Brain microvascular endothelial cell (primary cell): Measurements from ENCODE around the gene HMBS.

Experiments
- DNase-seq: peaks from one replicate; pipeline ENCODE4 v3.0.0-alpha.2; 2020
- H3K27ac ChIP-seq: fragments of 250-450 bp; sonication (Bioruptor Pico); 2 replicates; pipeline ENCODE4 v1.5.1; 2020; ENCODE audit warnings: mild to moderate bottlenecking, moderate library complexity
- H3K27me3 ChIP-seq: fragments of 250-450 bp; sonication (Bioruptor Pico); replicated peaks from 2 replicates; pipeline ENCODE4 v1.5.1; 2020; ENCODE audit warnings: mild to moderate bottlenecking
- H3K36me3 ChIP-seq: fragments of 250-450 bp; sonication (Bioruptor Pico); replicated peaks from 2 replicates; pipeline ENCODE4 v1.5.1; 2020; ENCODE audit warnings: mild to moderate bottlenecking
- H3K4me3 ChIP-seq: 2 replicates; pipeline ENCODE4 v1.5.1; 2011; ENCODE audit warnings: low read depth, mild to moderate bottlenecking, control low read depth, low read length, moderate library complexity
- CTCF ChIP-seq: IDR thresholded peaks from 2 replicates; pipeline ENCODE4 v1.5.1; 2011; ENCODE audit warnings: low read depth, mild to moderate bottlenecking, moderate library complexity, low read length, control low read depth, inconsistent platforms; ENCODE audit errors: missing control alignments
- in situ Hi-C: cut with HindIII; loops from 2 replicates; pipeline ENCODE4 v1.10.0; 2017; ENCODE audit warnings: low sequenced_read_pairs, low pct_ligation_motif_present

HMBS gene

DNA sequence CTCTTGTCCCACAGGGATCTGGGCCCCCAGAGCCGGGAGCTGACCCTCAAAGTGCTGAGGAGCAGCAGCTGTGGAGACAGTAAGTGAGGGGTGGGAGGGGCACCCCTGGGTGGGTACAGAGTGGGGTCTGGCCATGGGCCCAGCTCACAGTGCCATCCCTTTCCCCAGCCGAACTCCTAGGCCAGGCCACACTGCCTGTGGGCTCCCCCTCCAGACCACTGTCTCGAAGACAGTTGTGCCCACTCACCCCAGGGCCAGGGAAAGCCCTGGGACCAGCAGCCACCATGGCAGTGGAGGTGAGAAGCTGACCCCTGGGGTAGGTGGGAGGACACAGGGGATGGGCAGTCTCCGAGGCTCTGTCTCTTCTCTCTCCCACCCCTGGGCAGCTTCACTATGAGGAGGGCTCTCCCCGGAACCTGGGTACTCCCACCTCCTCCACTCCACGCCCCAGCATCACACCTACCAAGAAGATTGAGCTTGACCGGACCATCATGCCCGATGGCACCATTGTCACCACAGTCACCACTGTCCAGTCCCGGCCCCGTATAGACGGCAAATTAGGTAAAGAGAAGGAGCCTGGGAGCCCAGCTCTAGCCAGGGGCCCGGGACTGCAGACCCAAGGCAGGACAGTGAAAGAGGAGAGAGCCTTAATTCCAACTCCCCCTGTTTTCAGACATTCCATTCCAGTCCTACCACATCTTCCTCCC is 27.8 kb downstream of the HMBS start:
- in situ Hi-C loops, result no loop called here
- no peak for TF ChIP-seq CTCF
- peaks cover 57% of the 10 kb centered on the region for H3K36me3 ChIP-seq

GRCh38 chr11:119113716-119114115 is 29.0 kb downstream of the HMBS start:
- Histone ChIP-seq H3K27me3 (no peaks in the 10 kb centered on the region), H3K4me3 (no peak overlapping the region), H3K36me3 (peaks cover 57% of the 10 kb centered on the region), H3K27ac (no peak overlapping the region)
- no peak for TF ChIP-seq CTCF
- no peak for DNase-seq
- in situ Hi-C loops, result no loop called here

More for the DNA sequence above, 27.8 kb downstream of the HMBS start:
- Histone ChIP-seq H3K4me3 (no peak overlapping the region), H3K27me3 (no peaks in the 10 kb centered on the region), H3K27ac (no peak overlapping the region)
- DNase-seq, result no peak

DNA sequence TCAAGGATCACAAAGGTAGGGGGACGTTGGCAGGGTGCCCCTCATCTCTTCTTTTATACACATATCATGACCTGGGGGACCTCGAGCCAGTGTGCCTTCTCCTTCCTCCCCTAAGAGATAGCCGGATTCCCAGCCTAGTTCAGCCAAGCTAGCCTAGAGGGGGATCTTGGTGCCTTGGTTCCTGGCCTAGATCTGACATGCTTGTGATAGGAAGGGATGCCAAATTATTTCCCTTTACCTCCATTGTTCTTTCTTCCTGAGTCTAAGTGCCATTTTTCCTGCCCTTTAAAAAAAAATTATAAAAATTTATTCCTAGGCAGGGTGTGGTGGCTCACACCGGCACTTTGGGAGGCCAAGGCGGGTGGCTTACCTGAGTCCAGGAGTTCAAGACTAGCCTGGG is 29.7 kb downstream of the HMBS start:
- no peak for TF ChIP-seq CTCF
- H3K27ac ChIP-seq, result no peak overlapping the region
- peaks cover 57% of the 10 kb centered on the region for H3K36me3 ChIP-seq
- no peaks in the 10 kb centered on the region for H3K27me3 ChIP-seq
- H3K4me3 ChIP-seq, result no peak overlapping the region
- in situ Hi-C loops, result no loop called here
- no peak for DNase-seq

GRCh38 chr11:119115484-119116234 is 31.0 kb downstream of the HMBS start:
- Histone ChIP-seq H3K27ac (no peak overlapping the region), H3K36me3 (peaks cover 49% of the 10 kb centered on the region), H3K4me3 (no peak overlapping the region), H3K27me3 (no peaks in the 10 kb centered on the region)
- no peak for TF ChIP-seq CTCF
- DNase-seq, result no peak
- in situ Hi-C loops, result no loop called here

GRCh38 chr11:119116235-119116594 is 31.5 kb downstream of the HMBS start:
- no peak overlapping the region for H3K4me3 ChIP-seq
- peaks cover 43% of the 10 kb centered on the region for H3K36me3 ChIP-seq
- no peak for TF ChIP-seq CTCF
- in situ Hi-C loops, result no loop called here
- H3K27me3 ChIP-seq, result no peaks in the 10 kb centered on the region
- DNase-seq, result no peak
- no peak overlapping the region for H3K27ac ChIP-seq

DNA sequence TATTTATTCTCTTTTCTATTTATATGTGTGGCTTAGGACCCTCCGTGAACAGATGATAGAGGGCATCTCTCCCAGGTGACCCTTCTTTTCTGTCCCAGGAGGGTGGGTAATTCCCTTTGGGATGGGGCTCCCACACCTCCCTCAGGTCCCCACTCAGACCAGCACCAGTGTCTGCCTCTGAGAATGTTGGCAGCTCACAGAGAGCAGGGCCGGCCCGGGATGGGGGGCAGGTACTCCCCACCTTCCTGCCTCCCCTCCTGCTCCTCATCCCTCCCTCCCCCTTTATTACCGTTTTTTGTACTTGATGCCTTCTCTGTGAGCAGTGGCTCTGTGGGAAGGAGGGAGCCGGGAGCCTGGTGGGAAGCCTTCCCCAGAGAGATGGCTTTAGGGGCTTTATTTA is 31.9 kb downstream of the HMBS start:
- H3K27me3 ChIP-seq, result no peaks in the 10 kb centered on the region
- peaks cover 39% of the 10 kb centered on the region for H3K36me3 ChIP-seq
- H3K27ac ChIP-seq, result no peak overlapping the region
- in situ Hi-C loops, result no loop called here
- H3K4me3 ChIP-seq, result no peak overlapping the region
- no peak for TF ChIP-seq CTCF
- DNase-seq, result no peak
